ENCODE measurements around the gene KISS1R.
"Not testable (repeated sequence)": the region's sequence is repeated elsewhere in the genome, so short reads cannot be mapped to it uniquely, and the experiment has no call there.

Gene KISS1R

GRCh38 chr19:917323-918151 lies at the start of gene KISS1R:
Gene KISS1R (plus strand): TSS chr19:917333. CDS start chr19:917503, 170 bp downstream.
- no peak for DNase-seq

- no peak for DNase-seq
Measured at GRCh38 chr19:867855-868457, 49.2 kb upstream of the KISS1R start.

GRCh38 chr19:868458-869244 lies 48.5 kb upstream of the KISS1R start:
- no peak for DNase-seq

GRCh38 chr19:869245-870177 lies 47.6 kb upstream of the KISS1R start:
- no peak for DNase-seq

GRCh38 chr19:870314-870713 lies 46.8 kb upstream of the KISS1R start:
- DNase-seq = no peak

GRCh38 chr19:870963-871401 lies 46.2 kb upstream of the KISS1R start:
- no peak for DNase-seq

GRCh38 chr19:871446-872265 lies 45.5 kb upstream of the KISS1R start:
- DNase-seq = no peak

- DNase-seq = peak; percentile 51
Measured at GRCh38 chr19:872266-872951, 44.7 kb upstream of the KISS1R start.

- peak; percentile 30 for DNase-seq
Measured at GRCh38 chr19:873084-873483, 44.0 kb upstream of the KISS1R start.

- DNase-seq = no peak
Measured at GRCh38 chr19:873561-874041, 43.5 kb upstream of the KISS1R start.

- no peak for DNase-seq
Measured at GRCh38 chr19:875265-875879, 41.8 kb upstream of the KISS1R start.

- no peak for DNase-seq
Measured at GRCh38 chr19:876089-876488, 41.0 kb upstream of the KISS1R start.

GRCh38 chr19:876780-877314 lies 40.3 kb upstream of the KISS1R start:
- no peak for DNase-seq

GRCh38 chr19:877992-878660 lies 39.0 kb upstream of the KISS1R start:
- not testable (repeated sequence) for DNase-seq

- not testable (repeated sequence) for DNase-seq
Measured at GRCh38 chr19:878751-879561, 38.2 kb upstream of the KISS1R start.

GRCh38 chr19:879711-880438 lies 37.3 kb upstream of the KISS1R start:
- DNase-seq = no peak

GRCh38 chr19:881385-882071 lies 35.6 kb upstream of the KISS1R start:
- no peak for DNase-seq

Data from NCI-H1436 (cell line).